CD4-positive, alpha-beta T cell treated with Interleukin-21 for 1 hour (primary cell): ENCODE measurements around the gene DESI2.
"Not testable (repeated sequence)": the region's sequence is repeated elsewhere in the genome, so short reads cannot be mapped to it uniquely, and the experiment has no call there.

Experiments
- DNase-seq: peaks from one replicate; pipeline ENCODE4 v3.0.0-alpha.2; 2020

DESI2 gene

DNA sequence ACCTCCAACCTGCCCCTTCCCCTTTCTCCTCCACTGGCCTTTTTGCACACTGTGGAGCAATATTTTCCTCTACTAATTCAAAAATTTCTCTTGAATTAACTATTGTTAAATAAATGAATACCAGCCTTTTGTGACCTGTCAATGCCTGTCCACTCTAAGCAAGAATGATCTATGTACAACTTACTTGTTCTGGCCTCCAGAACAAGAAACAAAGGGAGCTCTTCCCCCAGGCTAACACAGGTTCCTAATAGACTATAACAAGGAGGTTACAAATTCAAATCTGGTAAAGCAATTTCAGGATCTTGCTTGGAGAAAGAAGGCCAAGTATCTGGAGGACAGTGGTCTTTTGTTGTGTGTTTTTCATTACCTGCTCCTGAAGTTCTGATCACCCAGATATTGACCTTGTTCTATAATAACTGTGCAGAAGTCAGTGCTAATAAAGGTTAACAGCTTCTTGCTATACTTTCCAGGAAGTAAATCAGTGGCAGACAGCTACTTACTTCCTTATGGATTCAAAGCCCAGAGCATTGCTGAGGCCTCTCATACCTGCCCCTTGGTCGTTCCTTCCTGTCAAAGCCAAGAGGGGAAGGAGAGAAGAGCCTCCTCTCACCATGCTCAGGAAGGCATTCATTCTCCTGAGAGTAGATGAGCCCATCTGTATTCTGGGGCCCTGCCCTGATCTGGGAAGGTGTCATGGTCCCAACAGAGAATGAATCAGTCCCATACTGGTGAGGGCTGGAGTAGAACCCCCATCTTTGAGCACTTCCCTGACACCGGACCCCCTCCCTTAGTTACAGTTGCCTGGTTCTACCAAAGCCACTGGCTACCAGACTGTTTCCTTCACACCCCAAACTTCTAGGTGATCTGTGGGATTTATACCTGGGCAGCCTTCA lies 56.8 kb downstream of the DESI2 start:
- no peak for DNase-seq

DNA sequence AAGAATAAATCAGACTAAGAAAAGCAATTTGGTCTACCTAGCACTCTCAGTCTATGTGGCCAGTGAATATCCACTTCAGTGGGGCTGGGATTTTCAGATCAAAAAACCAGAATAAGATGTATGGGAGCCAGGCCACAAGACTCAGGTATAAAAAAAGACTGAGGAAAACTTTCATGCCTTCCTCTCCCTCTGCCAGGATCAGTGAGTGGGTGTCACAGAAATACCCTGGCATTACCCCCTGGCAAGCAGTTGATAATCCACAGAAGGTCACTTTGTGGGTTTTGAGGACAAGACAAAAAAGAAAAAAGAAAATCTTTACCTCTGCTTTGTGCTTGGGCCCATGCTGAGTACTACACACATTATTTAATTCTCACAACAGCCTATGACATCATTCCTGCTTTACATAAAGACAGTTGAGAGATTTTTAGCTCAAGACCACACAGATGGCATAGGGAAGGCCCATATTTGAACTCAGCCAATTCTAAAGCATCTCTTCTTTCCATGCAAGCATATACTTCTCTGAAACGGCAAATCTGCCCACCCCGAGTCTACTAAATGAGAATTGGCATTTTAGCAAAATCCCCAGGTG lies 57.6 kb downstream of the DESI2 start:
- DNase-seq: no peak

DNA sequence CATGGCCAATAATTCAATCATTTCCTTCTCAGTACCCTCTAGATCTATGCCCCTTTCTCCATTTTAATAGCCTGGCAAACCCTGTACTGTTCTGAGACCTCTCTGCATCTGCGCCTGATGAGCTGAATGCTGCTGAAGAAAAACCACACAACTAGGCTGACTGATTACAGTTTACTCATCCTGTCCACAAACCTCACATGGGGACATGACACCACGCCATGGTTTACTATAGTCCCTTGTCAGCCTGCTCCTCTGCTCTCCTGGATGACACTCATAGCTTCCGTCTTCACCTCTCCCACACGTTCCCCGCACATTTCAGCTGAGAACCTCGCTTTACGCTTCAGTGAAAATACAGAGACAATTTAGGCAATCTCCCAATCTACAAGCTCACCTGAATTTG lies 59.7 kb downstream of the DESI2 start:
- DNase-seq: no peak

DNA sequence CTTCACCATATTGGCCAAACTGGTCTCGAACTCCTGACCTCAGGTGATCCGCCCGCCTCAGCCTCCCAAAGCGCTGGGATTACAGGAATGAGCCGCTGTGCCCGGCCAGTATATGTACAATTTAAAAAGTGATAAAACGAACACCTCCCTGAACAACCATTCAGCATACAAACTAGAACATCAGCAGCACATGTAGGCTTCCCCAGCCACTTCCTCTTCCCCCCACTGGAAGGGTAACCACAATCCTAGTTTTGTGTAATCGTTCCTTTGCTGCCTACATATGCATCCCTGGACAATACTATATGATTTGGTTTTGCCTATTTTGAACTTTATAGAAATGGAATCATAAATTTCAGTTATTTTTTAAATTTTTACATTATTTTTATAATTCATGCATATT lies 60.4 kb downstream of the DESI2 start:
- no peak for DNase-seq

DNA sequence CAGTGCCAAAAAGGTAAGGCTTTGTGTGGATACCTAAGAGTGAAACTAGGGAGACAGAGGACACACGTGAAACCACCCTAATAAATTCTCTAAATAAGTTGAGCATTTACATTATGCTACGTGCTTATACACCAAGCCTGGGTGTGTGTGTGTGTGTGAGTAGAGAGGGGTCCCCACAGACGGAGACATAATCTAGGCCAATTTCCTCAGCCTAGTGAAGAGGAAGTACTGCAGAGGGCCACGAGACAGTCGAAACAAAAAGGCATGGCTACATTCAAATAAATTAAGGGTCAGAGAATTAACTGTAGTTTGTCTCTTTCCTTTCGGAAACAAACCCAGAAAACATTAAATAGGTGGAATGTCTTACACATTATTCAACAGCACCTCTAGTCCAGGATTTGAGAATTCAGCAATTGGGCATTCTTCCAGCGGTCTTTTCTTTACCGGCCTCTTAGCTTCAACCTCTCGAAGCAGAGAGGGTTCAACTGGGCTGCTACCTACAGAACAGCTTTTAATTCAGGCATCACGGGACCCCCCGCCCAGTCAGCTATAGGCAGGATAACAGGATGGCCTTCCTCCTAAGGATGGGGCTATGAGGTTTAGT lies 75.0 kb downstream of the DESI2 start:
- no peak for DNase-seq

DNA sequence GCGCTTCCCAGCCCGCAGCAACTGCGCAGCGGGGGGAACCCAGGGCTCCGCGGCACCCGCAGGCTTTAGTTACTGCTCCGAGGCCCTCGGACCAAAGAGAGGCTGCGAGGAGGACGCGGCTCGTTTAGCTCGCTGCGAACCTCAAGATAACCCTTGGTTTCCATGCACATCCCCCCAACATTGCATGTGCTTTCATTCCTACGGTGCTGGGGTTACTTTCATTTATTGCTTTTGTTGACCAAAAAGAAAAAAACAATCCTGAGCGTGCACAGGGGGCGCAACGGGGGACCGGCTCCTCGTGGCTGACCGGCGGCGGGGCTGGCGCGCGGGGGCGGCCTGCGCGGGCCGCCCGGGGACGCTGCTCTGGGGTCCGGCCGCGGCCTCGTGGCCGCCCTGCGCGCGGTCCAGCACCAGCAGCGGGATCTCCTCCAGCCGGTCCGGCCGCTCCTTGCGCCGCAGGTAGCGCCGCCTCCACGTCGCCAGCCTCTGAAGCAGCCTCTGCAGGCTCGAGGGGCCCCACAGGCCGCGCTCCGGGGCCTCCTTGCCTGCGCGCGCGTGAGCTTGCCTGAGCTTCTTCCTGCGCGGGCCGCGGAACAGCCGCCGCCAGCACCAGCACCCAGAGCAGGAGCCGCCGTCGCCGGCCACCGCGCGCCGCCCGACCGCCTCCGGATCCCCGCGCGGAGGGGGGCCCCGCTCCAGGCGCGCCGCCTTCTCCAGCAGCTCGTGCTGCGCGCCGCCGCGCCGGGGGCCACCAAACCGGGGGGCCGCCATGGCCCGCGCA lies 77.4 kb downstream of the DESI2 start:
- peak; percentile 9 for DNase-seq

DNA sequence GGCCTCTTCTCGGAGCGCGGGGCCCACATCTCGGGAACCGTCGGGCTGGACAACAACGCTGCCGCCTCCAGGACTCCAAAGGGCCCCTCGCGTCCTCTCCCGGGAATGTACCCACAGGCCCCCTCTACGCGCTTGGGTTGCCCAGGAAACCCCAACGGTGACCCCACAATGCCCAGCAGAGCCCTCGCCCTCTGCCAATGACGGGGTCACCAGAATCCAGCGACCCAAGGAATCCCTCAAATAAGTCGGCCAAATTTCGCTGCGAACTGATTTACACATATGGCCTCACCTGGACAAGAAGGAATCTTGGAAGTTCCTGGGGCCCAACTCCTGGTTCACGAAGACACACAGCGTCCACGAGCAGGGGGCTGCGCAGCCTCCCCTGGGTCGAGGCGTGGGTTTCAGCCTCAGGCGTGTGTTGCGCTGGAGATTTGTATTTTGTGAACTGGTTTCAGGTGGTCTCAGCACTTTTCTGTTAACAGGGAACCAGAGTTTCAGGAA lies 78.1 kb downstream of the DESI2 start:
- no peak for DNase-seq

DNA sequence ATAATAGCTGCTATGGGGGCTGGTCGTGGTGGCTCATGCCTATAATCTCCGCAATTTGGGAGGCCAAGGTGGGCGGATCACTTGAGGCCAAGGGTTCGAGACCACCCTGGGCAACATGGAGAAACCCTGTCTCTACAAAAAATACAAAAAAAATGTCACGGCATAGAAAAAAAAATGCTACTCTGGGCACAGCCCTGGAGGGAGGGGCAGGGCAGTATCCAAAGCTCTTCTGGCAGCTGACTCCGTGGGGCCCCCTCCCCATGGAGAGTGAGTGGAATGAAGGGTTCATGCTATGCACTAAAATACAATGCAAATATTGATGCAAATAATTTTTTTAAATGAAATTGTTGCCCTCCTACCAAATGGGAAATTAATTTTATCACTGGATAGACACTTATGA lies 78.7 kb downstream of the DESI2 start:
- DNase-seq: no peak

DNA sequence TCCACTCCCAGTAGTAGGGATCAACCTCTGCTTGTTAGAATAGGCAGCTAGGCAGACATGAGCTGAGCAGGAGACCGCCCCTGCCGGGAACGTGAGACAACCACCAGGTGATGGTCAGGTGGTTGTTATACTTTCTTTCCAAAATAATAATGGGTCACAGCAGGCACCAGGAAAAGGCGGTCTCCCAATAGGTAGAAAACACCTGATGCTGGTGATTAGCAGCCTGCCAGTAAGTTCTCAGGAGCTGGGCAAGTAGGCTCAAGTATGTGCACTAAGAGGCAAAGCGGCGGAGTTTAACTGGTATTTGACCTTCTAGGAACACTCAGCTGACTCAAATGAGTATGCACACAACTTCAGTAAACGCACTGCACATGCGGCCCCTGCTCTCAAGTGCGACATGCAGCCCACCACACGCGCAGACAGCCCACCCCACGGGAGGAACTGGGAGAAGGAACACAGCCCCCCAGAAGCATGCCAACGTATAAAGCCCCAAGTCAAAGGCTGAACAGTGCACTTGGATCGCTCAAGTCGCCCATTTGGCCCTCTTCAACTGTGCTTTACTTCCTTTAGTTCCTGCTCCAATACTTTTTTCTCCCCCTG lies 80.0 kb downstream of the DESI2 start:
- no peak for DNase-seq

DNA sequence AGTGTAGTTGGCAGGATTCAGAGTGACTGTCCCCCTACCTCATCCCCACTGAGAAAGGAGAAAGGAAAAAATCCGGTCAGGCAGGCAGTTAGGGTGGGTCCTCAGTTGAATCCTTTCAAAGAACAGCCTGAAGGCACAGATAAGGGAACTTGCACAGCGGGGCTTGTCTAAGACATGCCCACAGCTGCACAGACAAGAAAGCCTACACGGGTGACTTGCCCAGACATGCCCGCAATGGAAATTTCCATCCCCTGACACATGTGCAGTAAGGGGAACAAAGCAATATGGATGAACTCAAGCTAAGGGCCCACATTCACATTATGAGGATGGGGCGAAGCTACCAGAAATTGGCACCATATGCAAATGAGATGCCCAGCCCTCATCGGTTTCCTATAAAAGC lies 82.5 kb downstream of the DESI2 start:
- DNase-seq: no peak

DNA sequence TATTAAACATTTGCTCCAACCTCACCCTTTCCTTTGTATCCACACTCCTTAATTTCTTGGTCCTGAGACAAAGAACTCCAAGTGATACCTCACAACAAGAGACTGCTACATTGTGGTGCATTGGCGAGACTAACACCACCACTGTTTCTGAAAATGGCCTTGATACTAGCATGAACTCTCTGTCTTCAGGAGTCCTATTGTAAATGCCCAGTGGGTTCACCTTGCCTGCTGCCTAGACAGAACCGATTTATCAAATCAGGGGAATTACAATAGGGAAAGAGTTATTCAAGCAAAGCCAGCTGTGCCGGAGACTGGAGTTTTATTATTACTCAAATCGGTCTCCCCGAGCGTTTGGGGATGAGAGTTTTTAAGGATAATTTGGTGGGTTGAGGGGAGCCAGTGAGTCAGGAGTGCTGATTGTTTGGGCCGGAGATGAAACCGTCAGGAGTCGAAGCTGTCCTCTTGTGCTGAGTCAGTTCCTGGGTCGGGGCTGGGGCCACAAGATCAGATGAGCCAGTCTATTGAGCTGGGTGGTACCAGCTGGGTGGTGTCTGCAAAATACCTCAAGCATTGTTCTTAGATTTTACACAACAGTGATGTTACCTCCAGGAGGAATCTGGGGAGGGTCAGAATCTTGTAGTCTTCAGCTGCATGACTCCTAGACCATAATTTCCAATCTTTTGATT lies 83.1 kb downstream of the DESI2 start:
- no peak for DNase-seq

DNA sequence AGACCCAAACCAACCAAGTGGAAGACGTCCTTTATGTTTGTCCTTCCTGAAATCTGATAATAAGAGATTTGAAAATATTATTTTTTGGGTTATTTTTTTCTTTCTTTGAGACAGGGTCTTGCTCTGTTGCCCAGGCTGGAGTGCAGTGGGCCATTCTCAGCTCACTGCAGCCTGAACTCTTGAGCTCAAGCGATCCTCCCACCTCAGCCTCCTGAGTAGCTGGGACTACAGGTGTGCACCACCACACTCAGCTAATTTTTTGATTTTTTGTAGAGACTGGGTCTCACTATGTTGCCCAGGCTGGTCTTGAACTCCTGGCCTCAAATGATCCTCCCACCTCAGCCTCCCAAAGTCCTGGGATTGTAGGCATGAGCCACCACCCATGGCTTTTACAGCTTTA lies 86.2 kb downstream of the DESI2 start:
- not testable (repeated sequence) for DNase-seq

DNA sequence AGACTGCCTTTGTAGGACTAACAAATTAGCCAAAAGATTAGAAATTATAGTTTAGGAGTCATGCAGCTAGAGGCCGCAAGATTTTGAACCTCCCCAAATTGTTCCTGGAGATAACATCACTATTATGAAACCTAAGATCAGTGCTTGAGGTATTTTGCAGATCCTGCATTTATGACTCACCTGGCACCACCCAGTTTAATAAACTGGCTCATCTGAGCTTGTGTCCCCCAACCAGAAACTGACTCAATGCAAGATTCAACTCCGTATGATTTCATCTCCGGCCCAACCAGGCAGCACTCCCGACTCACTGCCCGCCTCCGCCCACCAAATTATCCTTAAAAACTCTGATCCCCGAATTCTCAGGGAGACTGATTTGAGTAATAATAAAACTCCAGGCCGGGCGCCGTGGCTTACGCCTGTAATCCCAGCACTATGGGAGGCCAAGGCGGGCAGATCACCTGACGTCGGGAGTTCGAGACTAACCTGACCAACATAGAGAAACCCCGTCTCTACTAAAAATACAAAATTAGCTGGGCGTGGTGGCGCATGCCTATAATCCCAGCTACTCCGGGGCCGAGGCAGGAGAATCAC lies 87.2 kb downstream of the DESI2 start:
- not testable (repeated sequence) for DNase-seq

DNA sequence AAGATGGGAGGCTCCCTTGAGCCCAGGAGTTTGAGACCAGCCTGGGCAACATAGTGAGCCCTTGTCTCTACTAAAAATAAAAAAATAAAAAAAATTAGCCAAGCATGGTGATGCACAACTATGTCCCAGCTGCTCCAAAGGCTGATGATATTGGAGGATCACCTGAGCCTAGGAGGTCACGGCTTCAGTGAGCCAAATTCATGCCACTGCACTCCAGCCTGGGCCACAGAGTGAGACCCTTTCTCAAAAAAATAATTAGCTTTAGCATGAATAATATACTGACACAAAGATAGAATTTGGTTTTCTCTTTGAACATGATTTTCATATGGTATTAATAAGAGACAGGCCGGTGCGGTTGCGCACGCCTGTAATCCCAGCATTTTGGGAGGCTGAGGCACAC lies 88.8 kb downstream of the DESI2 start:
- no peak for DNase-seq

DNA sequence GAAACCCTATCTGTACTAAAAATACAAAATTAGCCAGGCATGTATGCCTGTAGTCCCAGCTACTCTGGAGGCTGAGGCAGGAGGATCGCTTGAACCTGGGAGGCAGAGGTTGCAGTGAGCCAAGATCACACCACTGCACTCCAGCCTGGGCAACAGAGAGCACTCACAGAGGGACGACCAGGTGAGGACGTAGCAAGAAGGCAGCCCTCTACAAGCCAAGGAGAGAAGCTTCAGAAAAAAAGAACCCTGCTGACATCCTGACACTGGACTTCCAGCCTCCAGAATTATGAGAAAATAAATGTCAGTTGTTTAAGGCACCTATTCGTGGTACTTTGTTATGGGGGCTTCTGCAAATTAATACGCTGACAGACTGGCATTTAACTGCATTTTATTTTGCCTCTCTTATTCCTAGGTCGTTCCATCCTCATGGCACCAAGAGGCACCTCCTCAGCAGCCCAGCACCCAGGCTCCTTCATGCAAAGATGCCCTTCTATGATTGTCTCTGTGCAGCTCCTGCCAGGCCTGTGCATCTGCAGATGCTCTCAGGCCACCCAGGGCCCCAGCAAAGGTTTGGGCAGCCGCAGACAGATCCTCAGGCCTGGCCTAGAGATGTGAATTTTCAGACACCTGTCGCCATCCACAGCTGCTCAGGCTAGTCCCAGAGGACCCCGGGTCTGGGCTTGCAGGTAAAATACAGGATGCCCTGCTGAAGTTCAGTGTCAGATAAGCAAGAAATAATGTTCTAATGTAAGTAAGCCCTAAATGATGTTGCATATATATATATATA lies 96.5 kb downstream of the DESI2 start:
- no peak for DNase-seq

DNA sequence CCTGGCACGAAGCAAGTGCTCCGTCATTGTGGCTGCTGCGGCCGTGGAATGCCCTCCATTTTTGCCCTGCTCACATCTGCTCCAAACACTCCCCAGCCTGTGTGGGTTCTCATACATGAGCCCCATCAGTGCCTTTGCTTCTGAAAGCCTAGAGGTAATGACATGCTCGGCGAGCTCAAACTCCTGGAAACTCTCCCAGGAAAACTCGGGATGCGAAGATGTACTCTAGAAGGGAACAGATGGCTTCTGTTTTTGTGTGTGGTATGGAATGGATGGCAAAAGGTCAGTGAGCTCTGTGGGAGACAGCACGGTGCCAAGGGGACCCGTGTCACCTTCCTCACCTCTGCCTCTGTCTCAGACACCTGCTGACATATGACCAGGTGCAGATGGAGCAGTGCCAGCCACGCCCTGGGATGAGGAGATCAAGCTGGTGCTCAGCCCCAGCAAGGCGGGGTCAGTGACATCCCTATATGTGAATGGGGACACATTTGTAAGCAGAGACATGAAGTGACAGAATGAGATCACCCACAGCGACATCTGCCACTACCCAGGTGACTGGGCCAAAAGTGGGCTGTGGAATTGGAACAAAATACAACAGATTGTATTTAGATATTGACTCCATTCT lies 98.5 kb downstream of the DESI2 start:
- DNase-seq: no peak

DNA sequence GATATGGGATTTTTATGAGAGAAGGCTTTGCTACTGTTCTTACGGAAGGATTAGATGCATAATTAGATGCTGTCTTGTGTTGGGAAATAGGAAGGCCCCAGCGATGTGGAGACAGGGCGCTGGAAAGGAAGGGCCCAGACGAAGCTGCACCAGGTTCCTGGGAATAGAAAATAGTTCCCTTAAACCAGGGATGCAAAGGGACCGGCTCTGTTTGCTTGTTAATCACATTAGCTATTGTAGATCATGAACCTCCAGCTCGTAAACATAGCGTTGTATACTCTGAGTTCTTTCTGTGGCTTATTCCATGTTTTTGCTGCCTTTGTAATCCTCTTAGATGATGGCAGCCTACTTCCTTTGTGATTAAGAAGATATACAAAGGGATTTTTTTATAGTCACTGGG lies 102.7 kb downstream of the DESI2 start:
- no peak for DNase-seq

DNA sequence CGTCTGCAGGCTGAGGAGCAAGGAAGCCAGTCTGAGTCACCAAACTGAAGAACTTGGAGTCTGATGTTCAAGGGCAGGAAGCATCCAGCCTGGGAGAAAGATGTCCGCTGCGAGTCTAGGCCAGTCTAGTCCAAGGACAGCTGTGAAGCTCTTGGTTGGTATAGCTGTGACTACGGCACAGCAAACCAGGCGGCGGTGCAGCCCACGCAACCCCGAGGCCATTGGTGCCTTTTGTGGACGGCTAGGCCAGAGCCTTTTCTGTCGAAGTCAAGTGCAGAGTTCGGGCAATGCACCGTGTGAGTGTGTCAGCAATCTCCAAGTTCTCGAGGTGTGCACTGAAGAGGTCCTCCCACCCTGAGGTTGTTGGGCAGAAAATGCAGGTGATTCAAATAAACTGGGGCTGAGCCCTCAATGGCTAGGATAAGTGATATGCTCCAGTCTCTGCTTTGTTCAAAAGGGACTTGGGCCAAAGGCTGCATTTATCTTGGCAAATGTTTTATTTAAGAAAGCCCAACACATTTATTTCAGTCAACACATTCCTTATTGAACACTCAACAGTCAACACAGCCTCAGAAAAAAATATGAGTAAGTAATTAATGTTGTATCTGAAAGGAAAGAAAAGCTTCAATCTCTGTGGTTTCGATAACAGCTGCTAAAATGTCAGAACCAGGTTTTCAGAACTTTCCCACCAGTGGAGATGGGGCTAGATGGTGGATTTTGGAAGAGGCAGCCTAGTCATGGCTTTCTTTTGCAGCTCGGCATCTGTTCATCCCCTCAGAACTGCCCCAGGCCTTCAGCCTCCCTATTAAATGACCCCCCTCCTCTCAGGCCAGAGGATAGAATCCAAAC lies 104.4 kb downstream of the DESI2 start:
- DNase-seq: no peak
